GM21576 (cell line): ENCODE measurements around the gene TAPBP.
"Not testable (repeated sequence)": the region's sequence is repeated elsewhere in the genome, so short reads cannot be mapped to it uniquely, and the experiment has no call there.

Experiments used
- ATAC-seq: cut with Tn5 transposase; IDR thresholded peaks from one replicate; pipeline ENCODE4 v1.9.1; 2021; ENCODE audit warnings: mild to moderate bottlenecking, moderate library complexity; ENCODE audit not compliant: unreplicated experiment

TAPBP gene

GRCh38 chr6:33313709-33314514 is at the start of gene TAPBP:
TSS of gene TAPBP (minus strand) at chr6:33314078. CDS start at chr6:33314041, 37 bp downstream.
- ATAC-seq: peak; percentile 35

GRCh38 chr6:33363486-33363885 is 49.6 kb upstream of the TAPBP start:
- ATAC-seq: not testable (repeated sequence)

DNA sequence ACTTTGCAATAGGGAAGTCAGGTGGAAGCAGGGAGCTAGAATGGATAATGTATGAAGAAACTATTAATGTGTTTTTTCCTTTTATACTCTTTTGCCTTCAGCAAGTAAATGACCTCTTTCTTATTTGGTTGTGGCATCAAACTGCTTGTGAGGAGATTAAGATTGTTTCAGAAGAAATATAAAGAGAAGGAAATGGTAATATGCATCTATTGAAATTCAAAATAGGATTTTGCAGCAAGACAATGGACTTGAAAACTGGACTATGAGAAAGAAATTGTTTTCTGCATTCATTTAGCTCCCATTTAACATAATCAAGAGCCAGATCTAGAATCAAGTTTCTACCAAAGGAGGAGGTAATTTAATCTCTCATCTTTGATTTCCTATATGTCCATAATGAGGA is 45.5 kb upstream of the TAPBP start:
- no peak for ATAC-seq

DNA sequence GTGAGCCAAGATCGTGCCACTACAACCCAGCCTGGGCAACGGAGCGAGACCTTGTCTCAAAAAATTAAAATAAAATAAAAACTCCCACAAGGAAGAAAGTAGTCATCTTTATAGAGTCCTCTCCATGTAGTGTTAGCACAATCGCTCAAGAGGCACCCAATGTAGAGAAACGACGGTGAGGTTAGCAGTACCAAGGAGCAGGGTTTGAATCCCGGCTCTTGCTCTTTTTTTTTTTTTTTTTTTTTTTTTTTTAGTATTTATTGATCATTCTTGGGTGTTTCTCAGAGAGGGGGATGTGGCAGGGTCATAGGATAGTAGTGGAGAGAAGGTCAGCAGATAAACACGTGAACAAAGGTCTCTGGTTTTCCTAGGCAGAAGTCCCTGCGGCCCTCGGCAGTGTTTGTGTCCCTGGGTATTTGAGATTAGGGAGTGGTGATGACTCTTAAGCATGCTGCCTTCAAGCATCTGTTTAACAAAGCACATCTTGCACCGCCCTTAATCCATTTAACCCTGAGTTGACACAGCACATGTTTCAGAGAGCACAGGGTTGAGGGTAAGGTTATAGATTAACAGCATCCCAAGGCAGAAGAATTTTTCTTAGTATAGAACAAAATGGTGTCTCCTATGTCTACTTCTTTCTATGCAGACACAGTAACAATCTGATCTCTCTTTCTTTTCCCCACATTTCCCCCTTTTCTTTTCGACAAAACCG is 43.4 kb upstream of the TAPBP start:
- ATAC-seq: not testable (repeated sequence)

DNA sequence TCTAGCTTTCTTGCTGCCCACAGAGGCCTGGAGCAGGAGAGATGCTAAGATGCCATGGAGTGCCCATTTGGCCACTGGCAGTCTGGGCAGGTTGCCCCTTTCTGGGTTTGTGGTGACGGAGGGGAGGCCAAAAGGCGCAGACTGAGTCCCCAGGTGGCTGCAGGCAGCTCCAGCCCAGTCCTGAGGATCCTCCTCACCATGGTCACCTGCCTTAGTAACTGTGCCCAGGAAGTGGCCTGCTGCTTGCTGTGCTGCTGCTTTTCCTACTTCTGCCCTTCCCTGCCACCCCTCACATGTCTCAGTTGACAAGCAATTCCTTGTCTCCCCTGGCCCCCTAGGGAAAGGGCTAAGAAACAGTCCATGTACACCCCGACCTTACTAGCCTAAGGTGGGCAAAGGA is 42.4 kb upstream of the TAPBP start:
- no peak for ATAC-seq

DNA sequence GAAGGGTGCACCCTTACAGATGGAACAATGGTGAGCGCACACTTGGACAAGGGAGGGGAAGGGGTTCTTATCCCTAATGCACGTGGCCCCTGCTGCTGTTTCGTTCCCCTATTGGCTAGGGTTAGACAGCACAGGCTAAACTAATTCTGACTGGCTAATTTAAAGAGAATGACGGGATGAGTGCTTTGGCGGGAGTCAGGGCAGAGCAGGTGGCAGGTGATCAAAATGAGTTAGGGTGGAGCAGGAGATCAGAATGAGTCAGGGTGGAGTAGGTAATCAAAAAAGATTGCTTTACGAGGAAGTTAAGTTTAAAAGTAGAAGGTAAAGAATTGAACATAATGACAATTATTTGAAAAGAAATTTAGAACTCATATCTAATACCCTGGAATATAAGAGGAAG is 42.0 kb upstream of the TAPBP start:
- not testable (repeated sequence) for ATAC-seq

DNA sequence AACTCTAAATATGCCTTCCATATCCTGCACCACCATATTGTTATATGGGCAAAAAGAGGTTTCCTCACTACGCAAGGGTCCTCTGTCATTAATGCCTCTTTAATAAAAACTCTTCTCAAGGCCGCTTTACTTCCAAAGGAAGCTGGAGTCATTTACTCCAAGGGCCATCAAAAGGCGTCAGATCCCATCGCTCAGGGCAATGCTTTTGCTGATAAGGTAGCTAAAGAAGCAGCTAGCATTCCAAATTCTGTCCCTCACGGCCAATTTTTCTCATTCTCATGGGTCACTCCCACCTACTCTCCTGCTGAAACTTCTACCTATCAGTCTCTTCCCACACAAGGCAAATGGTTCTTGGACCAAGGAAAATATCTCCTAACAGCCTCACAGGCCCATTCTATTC is 33.9 kb upstream of the TAPBP start:
- no peak for ATAC-seq

GRCh38 chr6:33346972-33347371 is 33.1 kb upstream of the TAPBP start:
- ATAC-seq: not testable (repeated sequence)

- no peak for ATAC-seq
Measured at GRCh38 chr6:33344701-33345697, 31.1 kb upstream of the TAPBP start.

DNA sequence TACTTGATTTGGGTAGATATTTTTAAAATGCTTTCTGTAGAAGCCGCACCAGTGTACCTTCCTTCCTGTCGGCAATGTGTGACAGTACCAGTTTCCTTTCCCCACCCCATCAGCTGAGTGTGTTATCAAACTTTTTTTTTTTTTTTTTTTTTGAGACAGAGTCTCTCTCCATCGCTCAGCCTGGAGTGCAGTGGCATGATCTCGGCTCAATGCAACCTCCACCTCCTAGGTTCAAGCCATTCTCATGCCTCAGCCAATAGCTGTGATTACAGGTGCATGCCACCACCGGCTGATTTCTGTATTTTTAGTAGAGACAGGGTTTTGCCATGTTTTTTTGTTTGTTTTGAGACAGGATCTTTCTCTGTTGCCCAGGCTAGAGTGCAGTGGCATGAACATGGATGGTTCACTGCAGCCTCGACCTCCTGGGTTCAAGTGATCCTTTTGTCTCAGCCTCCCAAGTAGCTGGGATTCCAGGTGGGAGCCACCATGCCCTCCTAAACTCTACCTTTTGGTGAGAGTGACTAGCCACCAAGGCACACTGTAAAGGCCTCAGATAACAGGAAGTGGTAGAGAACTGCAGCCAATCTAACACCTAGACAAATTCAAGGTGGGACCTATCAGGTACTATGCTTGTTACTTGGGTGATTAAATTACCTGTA is 30.2 kb upstream of the TAPBP start:
- no peak for ATAC-seq

DNA sequence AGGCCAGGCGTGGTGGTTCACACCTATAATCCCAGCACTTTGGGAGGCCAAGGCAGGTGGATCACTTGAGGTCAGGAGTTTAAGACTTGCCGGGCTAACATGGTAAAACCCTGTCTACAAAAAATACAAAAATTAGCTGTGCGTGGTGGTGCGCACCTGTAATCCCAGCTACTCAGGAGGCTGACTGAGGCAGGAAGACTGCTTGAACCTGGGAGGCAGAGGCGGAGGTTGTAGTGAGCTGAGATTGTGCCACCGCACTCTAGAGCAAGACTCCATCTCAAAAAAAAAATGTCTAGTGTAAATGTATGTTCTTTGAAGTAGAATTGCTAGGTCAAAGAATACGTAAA is 29.7 kb upstream of the TAPBP start:
- not testable (repeated sequence) for ATAC-seq

DNA sequence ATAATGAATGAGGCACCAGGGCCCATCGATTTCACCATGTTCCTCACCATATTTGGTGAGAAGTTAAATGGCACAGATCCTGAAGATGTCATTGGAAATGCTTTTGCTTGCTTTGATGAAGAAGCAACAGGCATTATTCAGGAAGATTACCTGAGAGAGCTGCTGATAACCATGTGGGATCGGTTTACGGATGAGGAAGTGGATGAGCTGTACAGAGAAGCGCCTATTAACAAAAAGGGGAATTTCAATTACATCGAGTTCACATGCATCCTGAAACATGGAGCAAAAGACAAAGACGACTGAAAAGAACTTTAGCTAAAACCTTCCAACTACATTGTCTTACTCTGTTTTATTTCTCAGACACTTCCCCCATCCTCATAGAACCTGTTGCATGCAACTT is 25.3 kb upstream of the TAPBP start:
- no peak for ATAC-seq

DNA sequence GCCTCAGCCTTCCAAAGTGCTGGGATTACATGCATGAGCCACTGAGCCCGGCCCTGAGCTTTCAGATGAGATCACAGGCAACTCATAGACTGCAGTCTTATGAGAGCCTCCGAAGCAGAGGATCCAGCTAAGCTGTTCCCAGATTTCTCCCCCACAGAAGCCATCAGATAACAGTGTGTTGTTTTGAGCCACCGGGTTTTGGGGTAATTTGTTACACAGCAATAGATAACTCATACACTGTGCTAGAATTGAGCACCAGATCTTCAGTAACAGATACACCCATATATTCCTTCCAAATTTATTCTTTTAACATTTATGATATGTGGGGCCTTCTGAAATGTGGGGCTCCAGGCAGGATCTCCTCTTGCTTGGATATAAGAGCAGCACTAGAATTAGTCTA is 22.6 kb upstream of the TAPBP start:
- no peak for ATAC-seq

DNA sequence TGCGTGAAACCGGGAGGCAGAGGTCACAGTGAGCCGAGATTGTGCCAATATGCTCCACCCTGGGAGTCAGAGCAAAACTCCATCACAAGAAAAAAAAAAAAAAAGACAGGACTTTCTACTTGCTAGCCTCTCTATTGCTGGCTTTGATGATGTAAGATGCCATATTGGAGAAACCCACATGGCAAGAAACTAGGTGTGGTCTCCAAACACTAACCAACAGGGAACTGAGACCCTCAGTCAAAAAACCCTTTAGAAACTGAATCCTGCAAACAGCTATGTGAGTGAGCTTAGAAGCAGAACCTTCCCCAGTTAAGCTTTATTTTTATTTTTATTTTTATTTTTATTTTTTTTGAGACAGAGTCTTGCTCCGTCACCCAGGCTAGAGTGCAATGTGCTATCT is 22.0 kb upstream of the TAPBP start:
- ATAC-seq: no peak

- no peak for ATAC-seq
Measured at GRCh38 chr6:33333666-33334065, 19.8 kb upstream of the TAPBP start.

DNA sequence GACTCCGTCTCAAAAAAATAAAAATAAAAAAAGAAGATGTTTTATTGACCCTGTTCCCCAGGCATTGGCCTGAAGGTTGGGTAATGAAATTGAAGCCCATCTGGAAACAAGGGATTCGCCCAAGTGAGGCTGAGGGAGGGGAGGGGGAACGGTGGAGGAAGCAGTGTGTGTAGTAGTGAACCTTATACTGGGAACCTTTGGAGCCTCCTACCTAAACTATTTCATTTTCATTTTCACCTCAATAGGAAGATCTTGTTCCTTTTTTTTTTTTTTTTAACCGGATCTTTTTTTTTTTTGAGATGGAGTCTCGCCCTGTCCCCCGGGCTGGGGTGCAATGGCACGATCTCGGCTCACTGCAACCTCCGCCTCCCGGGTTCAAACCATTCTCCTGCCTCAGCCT is 16.9 kb upstream of the TAPBP start:
- ATAC-seq: no peak

- ATAC-seq: no peak
Measured at GRCh38 chr6:33329058-33329457, 15.2 kb upstream of the TAPBP start.

GRCh38 chr6:33324125-33324524 is 10.2 kb upstream of the TAPBP start:
- no peak for ATAC-seq

DNA sequence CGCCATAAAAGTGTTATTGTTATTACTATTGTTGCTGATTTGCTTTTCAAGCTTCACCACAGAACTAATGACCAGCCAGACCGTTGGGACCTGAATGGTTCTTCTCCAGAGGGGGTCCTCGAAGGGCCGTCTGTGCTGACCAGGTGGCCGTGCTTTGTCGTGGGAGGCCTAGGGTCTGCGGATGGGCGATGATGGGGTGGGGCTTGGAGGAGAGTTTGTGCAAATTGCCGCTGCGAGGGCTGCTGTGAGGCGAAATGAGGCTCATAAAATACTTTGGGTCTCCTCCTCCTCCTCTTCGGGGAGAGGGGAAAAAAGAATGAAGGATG is 9.7 kb upstream of the TAPBP start:
- ATAC-seq: no peak

DNA sequence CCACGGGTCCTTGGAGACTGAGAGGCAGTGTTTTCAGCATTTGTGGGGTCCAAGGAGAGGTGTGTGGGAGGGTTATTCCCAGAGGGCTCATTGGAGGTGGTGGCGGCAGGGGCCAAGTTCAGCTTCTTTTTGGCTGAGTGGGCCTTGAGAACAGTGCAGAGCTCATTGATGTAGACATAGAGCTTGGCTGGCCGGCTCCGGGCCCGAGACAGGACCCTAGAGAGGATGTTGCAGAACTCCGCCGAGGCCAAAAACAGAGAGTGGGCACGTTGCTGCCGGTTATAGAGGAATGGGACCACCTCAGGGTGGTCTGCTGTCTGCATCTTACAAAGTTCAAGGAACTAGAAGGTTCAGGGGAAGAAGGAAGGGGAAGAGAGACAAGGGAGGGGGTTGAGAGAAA is 7.3 kb upstream of the TAPBP start:
- ATAC-seq: no peak
